GM19468 (cell line): Measurements from ENCODE around the gene LRMDA.

Experiments
- ATAC-seq: cut with Tn5 transposase; IDR thresholded peaks from one replicate; pipeline ENCODE4 v1.9.1; 2021; ENCODE audit warnings: mild to moderate bottlenecking, moderate library complexity, moderate number of reproducible peaks; ENCODE audit not compliant: unreplicated experiment; ENCODE audit errors: extremely low read depth

Gene LRMDA

GRCh38 chr10:75910032-75910431, 478.6 kb downstream of the LRMDA start:
- ATAC-seq, result no peak

- ATAC-seq, result no peak
These were observed 480.0 kb downstream of the LRMDA start for GRCh38 chr10:75911426-75911825.

- ATAC-seq, result no peak
These were observed 485.5 kb downstream of the LRMDA start for GRCh38 chr10:75916906-75917305.

- no peak for ATAC-seq
These were observed 488.5 kb downstream of the LRMDA start for GRCh38 chr10:75919913-75920312.

GRCh38 chr10:75922435-75922834, 491.0 kb downstream of the LRMDA start:
- no peak for ATAC-seq

- no peak for ATAC-seq
These were observed 493.0 kb downstream of the LRMDA start for GRCh38 chr10:75924309-75924902.

- no peak for ATAC-seq
These were observed 494.6 kb downstream of the LRMDA start for GRCh38 chr10:75925999-75926398.

- ATAC-seq, result no peak
These were observed 495.3 kb downstream of the LRMDA start for GRCh38 chr10:75926763-75927162.

- no peak for ATAC-seq
These were observed 496.8 kb downstream of the LRMDA start for GRCh38 chr10:75928231-75928630.

- no peak for ATAC-seq
These were observed 498.3 kb downstream of the LRMDA start for GRCh38 chr10:75929630-75930161.

- peak; percentile 55 for ATAC-seq
These were observed 501.5 kb downstream of the LRMDA start for GRCh38 chr10:75932921-75933320.

- no peak for ATAC-seq
These were observed 503.8 kb downstream of the LRMDA start for GRCh38 chr10:75935240-75935639.

GRCh38 chr10:75935650-75936400, 504.4 kb downstream of the LRMDA start:
- ATAC-seq, result no peak

GRCh38 chr10:75936841-75937240, 505.4 kb downstream of the LRMDA start:
- ATAC-seq, result no peak

GRCh38 chr10:75937823-75938222, 506.4 kb downstream of the LRMDA start:
- ATAC-seq, result no peak

- ATAC-seq, result no peak
These were observed 507.1 kb downstream of the LRMDA start for GRCh38 chr10:75938380-75939122.

GRCh38 chr10:75939541-75939940, 508.1 kb downstream of the LRMDA start:
- ATAC-seq, result no peak

GRCh38 chr10:75940742-75941141, 509.3 kb downstream of the LRMDA start:
- no peak for ATAC-seq

- no peak for ATAC-seq
These were observed 509.9 kb downstream of the LRMDA start for GRCh38 chr10:75941223-75941801.

- ATAC-seq, result no peak
These were observed 512.6 kb downstream of the LRMDA start for GRCh38 chr10:75944061-75944460.

GRCh38 chr10:75948583-75948982, 517.2 kb downstream of the LRMDA start:
- ATAC-seq, result no peak
